ENCODE results near the gene ZNF326.
A peak's percentile ranks its signal among the peaks of the same experiment; 100 is the strongest.

Gene ZNF326, protein sequence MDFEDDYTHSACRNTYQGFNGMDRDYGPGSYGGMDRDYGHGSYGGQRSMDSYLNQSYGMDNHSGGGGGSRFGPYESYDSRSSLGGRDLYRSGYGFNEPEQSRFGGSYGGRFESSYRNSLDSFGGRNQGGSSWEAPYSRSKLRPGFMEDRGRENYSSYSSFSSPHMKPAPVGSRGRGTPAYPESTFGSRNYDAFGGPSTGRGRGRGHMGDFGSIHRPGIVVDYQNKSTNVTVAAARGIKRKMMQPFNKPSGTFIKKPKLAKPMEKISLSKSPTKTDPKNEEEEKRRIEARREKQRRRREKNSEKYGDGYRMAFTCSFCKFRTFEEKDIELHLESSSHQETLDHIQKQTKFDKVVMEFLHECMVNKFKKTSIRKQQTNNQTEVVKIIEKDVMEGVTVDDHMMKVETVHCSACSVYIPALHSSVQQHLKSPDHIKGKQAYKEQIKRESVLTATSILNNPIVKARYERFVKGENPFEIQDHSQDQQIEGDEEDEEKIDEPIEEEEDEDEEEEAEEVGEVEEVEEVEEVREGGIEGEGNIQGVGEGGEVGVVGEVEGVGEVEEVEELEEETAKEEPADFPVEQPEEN

GRCh38 chr1:89994805-89995597, at the start of gene ZNF326:
Gene ZNF326, plus strand, starts transcription at chr1:89995110. Its CDS starts 148 bp downstream, at chr1:89995258.
- peak within 1 kb of the TSS; percentile 65 for H3K4me3 ChIP-seq (ENCODE audit: low read depth, low read length)
- TF ChIP-seq CTCF (IDR thresholded peaks at IDR 0.05; ENCODE audit: low read depth, low read length), result no peak

GRCh38 chr1:89945852-89946476, 48.9 kb upstream of the ZNF326 start:
- TF ChIP-seq CTCF (IDR thresholded peaks at IDR 0.05; ENCODE audit: low read depth, low read length), result no peak
- H3K4me3 ChIP-seq (ENCODE audit: low read depth, low read length), result no peak overlapping the region

DNA sequence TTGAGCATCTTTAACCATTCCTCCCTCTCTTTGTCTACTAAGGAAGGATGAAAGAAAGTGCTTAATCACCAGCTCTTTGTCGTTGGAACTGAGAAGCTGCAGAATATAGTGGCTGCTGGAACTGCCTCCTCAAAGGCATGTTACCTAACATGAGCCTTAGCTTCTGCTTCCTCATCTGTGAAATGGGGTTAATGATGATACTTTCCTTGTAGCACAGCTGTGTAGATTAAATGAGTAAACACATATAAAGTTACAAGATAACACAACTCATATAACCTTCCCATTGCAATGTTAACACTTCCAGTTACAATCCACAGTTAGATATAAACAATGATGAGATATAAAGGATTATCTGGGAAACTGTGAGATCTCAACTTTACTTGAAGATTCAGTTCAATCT, 48.4 kb upstream of the ZNF326 start:
- H3K4me3 ChIP-seq (ENCODE audit: low read depth, low read length), result no peak overlapping the region
- no peak for TF ChIP-seq CTCF (IDR thresholded peaks at IDR 0.05; ENCODE audit: low read depth, low read length)

DNA sequence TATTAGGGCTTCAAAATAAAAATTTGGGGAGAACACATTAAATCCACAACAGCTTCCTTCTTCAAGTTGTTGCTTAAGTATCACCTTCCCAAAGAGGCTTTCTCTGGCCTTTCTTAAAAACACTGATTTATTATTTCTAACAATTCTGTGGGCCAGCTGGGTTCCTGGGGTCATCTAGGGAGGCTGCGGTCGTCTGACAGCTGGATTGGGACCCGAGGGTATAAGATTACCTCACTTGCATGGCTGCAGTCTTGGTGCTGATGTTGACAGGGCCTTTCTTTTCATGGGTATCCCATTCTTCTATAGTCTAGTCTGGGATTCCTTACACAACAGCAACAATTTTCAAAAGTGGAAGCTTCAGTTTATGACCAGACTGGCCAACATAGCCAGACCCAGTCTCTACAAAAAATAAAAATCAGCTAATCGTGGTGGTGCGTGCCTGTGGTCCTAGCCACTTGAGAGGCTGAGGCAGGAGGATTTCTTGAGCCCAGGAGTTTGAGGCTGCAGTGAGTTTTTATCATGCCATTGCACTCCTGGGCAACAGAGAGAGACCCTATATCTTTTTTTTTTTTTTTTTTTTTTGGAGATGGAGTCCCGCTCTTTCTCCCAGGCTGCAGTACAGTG, 46.1 kb upstream of the ZNF326 start:
- no peak overlapping the region for H3K4me3 ChIP-seq (ENCODE audit: low read depth, low read length)
- no peak for TF ChIP-seq CTCF (IDR thresholded peaks at IDR 0.05; ENCODE audit: low read depth, low read length)

DNA sequence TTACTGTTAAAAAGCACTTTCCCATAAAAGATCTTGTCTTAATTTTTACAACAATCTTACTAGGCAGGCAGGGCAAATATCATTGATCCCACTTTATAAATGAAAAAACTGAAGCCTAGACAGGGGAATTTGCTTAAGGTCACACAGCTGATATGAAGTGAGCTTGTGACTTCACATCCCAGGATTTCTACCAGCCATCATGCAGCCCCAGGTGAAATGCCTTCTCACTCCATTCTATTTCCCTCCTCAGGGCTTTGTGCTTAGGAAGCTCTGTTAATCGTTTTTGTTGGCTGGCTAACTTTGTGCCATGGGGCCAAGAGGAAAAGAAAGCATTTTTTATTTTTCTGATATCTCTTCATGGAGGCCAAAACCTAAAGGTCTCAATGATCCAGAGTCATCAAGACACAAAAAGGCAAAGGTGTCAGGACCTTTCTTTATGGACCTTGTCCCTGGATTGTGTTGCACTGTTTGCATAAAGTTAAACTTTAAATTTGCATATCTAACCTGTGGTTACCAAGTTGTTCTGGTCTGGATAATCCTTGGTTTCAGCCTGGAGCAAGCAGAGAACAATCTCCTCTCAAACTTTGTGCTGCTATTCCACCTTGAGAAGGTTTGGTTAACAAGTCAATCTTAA, 44.8 kb upstream of the ZNF326 start:
- TF ChIP-seq CTCF (IDR thresholded peaks at IDR 0.05; ENCODE audit: low read depth, low read length), result no peak
- H3K4me3 ChIP-seq (ENCODE audit: low read depth, low read length), result no peak overlapping the region

- no peak overlapping the region for H3K4me3 ChIP-seq (ENCODE audit: low read depth, low read length)
- TF ChIP-seq CTCF (IDR thresholded peaks at IDR 0.05; ENCODE audit: low read depth, low read length), result no peak
Measured at GRCh38 chr1:89950703-89951102, 44.2 kb upstream of the ZNF326 start.

Measured in WI38 (cell line).